ENCODE measurements around the gene OMG.

- no peak for TF ChIP-seq NFIC (IDR thresholded peaks at IDR 0.05)
- no peak for TF ChIP-seq YY1 (IDR thresholded peaks at IDR 0.05; ENCODE audit: low read depth)
- no peak for TF ChIP-seq EP300 (IDR thresholded peaks at IDR 0.05; ENCODE audit: borderline replicate concordance)
- TF ChIP-seq, protein P1, sequence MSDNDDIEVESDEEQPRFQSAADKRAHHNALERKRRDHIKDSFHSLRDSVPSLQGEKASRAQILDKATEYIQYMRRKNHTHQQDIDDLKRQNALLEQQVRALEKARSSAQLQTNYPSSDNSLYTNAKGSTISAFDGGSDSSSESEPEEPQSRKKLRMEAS (IDR thresholded peaks at IDR 0.05), result no peak
- TF ChIP-seq CREB1 (IDR thresholded peaks at IDR 0.05; ENCODE audit: low read depth), result no peak
- TF ChIP-seq EGR1 (IDR thresholded peaks at IDR 0.05), result no peak
- no peak for TF ChIP-seq CEBPB (IDR thresholded peaks at IDR 0.05)
- TF ChIP-seq, protein P2, sequence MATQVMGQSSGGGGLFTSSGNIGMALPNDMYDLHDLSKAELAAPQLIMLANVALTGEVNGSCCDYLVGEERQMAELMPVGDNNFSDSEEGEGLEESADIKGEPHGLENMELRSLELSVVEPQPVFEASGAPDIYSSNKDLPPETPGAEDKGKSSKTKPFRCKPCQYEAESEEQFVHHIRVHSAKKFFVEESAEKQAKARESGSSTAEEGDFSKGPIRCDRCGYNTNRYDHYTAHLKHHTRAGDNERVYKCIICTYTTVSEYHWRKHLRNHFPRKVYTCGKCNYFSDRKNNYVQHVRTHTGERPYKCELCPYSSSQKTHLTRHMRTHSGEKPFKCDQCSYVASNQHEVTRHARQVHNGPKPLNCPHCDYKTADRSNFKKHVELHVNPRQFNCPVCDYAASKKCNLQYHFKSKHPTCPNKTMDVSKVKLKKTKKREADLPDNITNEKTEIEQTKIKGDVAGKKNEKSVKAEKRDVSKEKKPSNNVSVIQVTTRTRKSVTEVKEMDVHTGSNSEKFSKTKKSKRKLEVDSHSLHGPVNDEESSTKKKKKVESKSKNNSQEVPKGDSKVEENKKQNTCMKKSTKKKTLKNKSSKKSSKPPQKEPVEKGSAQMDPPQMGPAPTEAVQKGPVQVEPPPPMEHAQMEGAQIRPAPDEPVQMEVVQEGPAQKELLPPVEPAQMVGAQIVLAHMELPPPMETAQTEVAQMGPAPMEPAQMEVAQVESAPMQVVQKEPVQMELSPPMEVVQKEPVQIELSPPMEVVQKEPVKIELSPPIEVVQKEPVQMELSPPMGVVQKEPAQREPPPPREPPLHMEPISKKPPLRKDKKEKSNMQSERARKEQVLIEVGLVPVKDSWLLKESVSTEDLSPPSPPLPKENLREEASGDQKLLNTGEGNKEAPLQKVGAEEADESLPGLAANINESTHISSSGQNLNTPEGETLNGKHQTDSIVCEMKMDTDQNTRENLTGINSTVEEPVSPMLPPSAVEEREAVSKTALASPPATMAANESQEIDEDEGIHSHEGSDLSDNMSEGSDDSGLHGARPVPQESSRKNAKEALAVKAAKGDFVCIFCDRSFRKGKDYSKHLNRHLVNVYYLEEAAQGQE (IDR thresholded peaks at IDR 0.05; ENCODE audit: low read depth), result no peak
- TF ChIP-seq FOXM1 (IDR thresholded peaks at IDR 0.05; ENCODE audit: borderline replicate concordance, low read depth), result no peak
- TF ChIP-seq TAF1 (IDR thresholded peaks at IDR 0.05; ENCODE audit: low read depth), result no peak
- TF ChIP-seq, protein P3, sequence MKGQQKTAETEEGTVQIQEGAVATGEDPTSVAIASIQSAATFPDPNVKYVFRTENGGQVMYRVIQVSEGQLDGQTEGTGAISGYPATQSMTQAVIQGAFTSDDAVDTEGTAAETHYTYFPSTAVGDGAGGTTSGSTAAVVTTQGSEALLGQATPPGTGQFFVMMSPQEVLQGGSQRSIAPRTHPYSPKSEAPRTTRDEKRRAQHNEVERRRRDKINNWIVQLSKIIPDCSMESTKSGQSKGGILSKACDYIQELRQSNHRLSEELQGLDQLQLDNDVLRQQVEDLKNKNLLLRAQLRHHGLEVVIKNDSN (IDR thresholded peaks at IDR 0.05), result no peak
These were observed 17.1 kb upstream of the OMG start, which contains the start of gene EVI2B for GRCh38 chr17:31313982-31314781.
